GM19452 (cell line): Measurements from ENCODE around the gene ITGA8.

ENCODE experiments used
- ATAC-seq: cut with Tn5 transposase; IDR thresholded peaks from one replicate; pipeline ENCODE4 v1.9.1; 2021; ENCODE audit not compliant: unreplicated experiment

Gene ITGA8

GRCh38 chr10:15472431-15473395, 247.0 kb downstream of the ITGA8 start:
- no peak for ATAC-seq

GRCh38 chr10:15472008-15472407, 247.7 kb downstream of the ITGA8 start:
- ATAC-seq, result no peak

- ATAC-seq, result no peak
These were observed 250.6 kb downstream of the ITGA8 start for GRCh38 chr10:15469111-15469510.

- ATAC-seq, result no peak
These were observed 255.3 kb downstream of the ITGA8 start for GRCh38 chr10:15464381-15464780.
